GM18870 (cell line): ENCODE measurements around the gene CFAP47.
"Not testable (repeated sequence)": the region's sequence is repeated elsewhere in the genome, so short reads cannot be mapped to it uniquely, and the experiment has no call there.

Source experiments
- ATAC-seq: cut with Tn5 transposase; IDR thresholded peaks from one replicate; pipeline ENCODE4 v1.9.1; 2021; ENCODE audit warnings: moderate library complexity; ENCODE audit not compliant: unreplicated experiment

Gene CFAP47, protein sequence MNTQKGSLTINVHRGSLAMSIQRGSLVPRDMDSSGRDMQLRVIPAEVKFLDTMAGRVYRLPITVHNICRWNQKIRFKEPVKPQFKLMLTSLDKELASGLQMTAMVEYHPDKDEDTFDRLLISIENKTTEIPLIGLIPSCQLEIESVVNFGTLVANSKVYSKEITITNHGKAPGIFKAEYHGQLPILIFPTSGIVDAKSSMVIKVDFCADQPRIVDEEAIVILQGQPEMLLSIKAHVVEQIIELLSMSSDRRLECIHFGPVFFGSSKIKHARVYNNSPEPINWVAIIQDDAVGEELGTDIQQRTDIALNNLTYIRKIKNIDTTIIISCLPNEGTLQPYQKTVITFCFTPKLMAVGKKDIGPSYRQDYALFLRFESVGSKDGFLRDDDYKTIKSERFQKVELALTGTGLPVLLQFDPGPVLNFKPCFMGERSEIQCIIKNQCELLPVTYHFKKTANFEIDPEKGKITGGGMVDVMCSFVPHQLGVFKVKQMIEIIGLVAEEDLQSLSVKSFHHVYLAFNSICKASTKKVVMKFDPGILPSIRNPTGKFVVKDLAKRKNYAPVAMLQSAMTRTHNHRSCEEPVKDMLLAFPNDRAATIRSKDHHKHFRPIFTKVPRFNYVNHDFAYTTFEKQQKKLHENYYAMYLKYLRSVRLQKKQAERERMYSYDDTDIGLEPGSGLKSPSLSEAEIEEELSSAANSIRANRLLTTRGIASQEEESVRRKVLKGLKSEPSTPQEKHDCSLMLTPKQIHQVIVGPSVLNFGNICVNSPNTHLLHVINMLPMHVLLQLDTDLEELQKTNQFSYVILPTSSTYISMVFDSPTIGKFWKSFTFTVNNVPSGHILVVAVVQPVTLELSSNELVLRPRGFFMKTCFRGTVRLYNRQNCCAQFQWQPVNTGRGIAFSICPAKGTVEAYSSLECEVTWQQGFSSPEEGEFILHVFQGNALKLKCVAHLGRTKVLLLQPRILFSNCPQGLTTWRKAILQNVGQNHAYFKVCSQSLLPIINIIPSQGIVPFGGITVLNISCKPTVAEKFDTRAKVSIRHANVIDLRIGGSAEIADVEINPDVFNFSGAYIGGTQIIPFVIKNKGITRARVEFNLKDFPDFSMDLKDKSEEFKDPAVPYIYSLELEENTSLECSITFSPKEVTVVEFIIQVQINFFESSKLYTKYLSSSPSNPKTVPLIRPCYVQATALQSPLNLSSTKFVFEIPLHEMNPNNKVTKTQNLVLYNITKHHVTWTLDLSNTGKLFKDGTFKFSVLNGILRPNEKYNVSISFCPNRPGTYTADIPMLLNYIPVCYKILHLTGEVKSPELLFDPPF (N-terminal part only)

GRCh38 chrX:35919536-35920309 is at the start of gene CFAP47:
TSS of gene CFAP47 (plus strand) at chrX:35919734. CDS start at chrX:35919800, 66 bp downstream.
- ATAC-seq, result no peak

DNA sequence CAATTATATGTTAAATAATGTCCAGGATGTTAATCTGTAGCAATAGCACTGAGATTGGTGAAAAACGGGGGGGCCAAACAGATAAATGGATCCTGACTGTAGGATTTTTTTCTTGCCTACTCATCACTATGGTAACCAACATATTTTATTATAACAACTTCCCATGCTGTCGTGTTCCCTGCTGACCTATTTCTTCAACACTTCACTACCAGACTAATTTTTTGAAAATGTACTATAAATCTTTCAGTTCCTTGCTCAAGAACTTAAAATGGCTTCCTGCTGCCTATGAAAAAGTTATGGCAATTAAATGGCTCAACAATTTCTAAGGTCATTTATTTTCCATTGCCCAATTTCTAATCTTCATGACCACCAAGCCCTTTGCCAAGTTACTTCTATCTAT is 38.9 kb upstream of the CFAP47 start:
- no peak for ATAC-seq

- no peak for ATAC-seq
Measured at GRCh38 chrX:35886135-35886534, 33.4 kb upstream of the CFAP47 start.

DNA sequence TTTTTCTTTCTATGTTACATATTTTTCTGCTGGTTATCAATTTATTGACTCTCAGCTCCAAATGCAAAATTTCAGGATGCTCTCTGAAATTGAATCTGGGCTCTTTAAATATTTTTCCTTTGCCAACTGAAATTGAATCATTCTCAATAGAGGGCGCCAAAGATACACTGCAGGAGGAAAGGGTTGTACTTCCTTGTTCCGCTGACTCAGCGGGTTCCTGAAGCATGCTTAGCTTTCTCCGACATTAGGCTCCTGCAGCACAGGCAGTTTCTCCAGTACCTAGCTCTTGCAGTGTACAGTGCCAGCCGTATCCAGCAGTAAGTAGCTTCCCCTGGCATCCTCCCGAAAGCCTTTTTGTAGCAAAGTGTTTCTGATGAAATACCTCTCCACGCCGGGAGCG is 28.8 kb upstream of the CFAP47 start:
- ATAC-seq, result no peak

DNA sequence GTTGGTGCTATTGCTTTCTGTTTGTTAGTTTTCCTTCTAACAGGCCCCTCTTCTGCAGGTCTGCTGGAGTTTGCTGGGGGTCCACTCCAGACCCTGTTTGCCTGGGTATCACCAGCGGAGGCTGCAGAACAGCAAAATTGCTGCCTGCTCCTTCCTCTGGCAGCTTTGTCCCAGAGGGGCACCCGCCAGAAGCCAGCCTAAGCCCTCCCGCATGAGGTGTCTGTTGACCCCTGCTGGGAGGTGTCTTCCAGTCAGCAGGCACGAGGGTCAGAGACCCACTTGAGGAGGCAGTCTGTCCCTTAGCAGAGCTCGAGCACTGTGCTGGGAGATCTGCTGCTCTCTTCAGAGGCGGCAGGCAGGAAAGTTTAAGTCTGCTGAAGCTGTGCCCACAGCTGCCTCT is 67.3 kb downstream of the CFAP47 start:
- ATAC-seq, result not testable (repeated sequence)

DNA sequence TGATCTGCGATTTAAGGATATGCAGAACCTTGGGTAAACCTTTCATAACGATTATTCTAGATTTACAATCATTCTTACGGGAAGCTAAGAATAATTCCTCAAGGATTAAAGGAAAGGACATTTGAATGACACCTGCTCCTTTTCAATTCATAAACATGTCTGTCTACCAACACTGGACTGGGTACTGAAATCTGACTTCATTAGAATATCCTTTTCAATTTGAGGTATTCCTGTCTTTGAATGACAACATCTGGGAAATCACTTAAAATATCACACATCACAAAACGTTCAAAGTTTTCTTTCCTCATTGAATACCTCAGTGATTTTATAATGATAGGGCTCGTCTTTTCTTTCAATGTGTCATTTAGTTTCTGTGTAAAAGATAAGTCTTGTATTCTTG is 87.7 kb downstream of the CFAP47 start:
- no peak for ATAC-seq

GRCh38 chrX:36019125-36019524 is 99.6 kb downstream of the CFAP47 start:
- no peak for ATAC-seq

DNA sequence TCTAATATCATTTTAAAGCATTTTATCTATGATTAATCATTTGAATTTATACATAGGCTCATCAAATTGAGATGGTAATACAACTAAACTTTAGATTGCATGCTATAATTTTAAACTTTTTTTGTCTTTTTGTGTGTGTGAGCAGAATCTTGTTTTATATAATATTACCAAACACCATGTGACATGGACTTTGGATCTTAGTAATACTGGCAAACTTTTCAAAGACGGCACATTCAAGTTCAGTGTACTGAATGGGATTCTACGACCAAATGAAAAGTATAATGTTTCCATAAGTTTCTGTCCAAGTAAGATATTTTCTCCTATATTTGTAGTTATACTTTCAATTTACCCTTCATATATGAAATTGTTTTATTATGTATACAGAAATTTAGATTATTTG is 116.0 kb downstream of the CFAP47 start:
- no peak for ATAC-seq

DNA sequence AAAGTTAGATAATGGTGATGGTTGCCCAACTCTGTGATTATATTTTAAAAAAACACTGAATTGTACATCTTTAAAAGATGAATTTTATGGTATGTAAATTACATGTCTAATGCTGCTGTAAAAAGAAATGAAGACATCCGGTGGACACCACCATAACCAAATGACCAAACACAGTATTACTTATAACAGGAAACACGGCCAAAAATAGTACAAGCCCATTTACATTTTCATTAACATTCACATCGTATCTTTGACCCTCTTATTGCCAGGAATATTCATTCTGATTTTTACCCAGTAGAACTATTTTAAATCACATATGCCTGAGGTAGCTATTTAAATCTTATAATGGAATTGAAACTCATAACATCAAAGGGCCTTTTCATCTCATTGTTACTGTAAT is 143.2 kb downstream of the CFAP47 start:
- no peak for ATAC-seq

DNA sequence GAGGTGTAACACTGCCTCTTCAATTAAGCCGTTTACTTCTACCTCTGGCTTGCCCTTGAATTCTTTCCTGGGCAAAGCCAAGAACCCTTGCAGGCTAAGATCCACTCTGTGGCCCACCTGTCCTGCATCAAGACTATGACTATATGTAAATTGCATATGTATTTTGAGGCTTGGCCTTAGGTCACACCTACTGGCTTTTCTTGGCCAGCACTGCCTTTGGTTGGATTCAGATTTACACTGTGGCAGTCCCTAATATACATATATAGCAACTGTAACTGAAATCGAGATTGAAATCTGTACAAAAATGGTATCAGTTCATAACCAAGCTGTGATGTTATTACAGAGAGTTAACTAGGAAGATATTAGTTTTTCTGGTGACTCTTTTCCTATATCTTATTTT is 151.5 kb downstream of the CFAP47 start:
- ATAC-seq, result no peak

GRCh38 chrX:36075009-36075408 is 155.5 kb downstream of the CFAP47 start:
- not testable (repeated sequence) for ATAC-seq

GRCh38 chrX:36083256-36083655 is 163.7 kb downstream of the CFAP47 start:
- no peak for ATAC-seq

GRCh38 chrX:36087366-36087765 is 167.8 kb downstream of the CFAP47 start:
- no peak for ATAC-seq

DNA sequence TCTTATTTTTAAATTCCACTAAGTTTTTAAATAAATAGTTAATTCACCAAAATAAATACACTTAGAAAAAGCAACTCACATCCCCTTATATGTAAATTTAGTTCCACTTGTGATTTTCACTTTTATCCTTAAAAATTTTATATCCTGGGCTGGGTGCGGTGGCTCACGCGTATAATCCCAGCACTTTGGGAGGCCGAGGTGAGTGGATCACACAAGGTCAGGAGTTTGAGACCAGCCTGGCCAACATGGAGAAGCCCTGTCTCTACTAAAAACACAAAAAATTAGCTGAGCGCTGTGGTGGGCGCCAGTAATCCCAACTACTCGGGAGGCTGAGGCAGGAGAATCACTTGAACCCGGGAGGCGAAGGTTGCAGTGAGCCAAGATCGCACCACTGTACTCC is 169.4 kb downstream of the CFAP47 start:
- ATAC-seq, result not testable (repeated sequence)

GRCh38 chrX:36102425-36102824 is 182.9 kb downstream of the CFAP47 start:
- ATAC-seq, result no peak

- ATAC-seq, result no peak
Measured at GRCh38 chrX:36116222-36116621, 196.7 kb downstream of the CFAP47 start.

DNA sequence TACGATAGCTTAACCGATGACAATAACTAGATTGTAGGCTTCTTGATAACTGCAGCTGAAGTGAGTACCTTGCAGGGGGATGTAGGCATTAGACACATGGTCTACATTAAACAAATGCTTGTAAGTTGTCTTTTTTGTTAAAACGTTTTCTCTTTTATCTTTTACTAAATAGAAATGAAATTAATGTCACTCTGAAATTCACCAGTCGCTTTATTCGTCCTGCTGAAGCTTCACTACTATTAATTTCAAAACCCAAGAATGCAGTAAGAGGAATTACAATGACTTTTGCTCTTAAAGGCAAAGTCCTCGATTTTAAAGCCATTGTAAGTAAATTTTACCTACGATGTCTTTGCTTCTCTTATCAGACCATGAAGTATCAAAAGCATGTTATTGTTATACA is 239.7 kb downstream of the CFAP47 start:
- no peak for ATAC-seq

DNA sequence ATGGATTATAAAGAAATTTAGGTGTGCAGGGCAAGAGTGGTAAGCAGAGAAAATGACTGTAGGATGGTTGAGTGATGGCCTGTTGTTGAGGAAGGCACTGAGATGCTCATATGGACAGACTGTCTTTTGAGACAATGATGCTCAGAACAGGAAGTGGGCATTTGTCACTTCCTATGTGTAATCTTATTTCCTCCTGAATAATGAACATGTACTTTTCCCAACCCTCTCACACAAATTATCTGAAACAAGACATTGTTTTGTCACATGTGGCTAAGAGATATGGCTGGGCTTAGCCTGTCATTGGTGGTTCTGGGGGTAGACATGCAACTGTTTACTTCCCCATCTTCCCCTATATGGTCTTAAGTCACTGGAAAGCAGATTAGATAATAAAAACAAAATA is 240.5 kb downstream of the CFAP47 start:
- no peak for ATAC-seq

GRCh38 chrX:36198575-36198974 is 279.0 kb downstream of the CFAP47 start:
- no peak for ATAC-seq

GRCh38 chrX:36199928-36200327 is 280.4 kb downstream of the CFAP47 start:
- no peak for ATAC-seq
